NCI-H2196 treated with DMSO at 0.1 percent for 48 hours (cell line): Measurements from ENCODE around the gene RCOR2.

Experiments used
- DNase-seq: peaks from one replicate; lab custom pipeline; 2025; ENCODE audit not compliant: unreplicated experiment; lab: John Stamatoyannopoulos, UW

RCOR2 gene

GRCh38 chr11:63907808-63908530 is 9.0 kb downstream of the RCOR2 start:
- no peak for DNase-seq

- no peak for DNase-seq
Measured at GRCh38 chr11:63907063-63907462, 9.9 kb downstream of the RCOR2 start.

- DNase-seq: no peak
Measured at GRCh38 chr11:63906585-63906984, 10.4 kb downstream of the RCOR2 start.

GRCh38 chr11:63906087-63906486 is 10.9 kb downstream of the RCOR2 start:
- no peak for DNase-seq

- DNase-seq: no peak
Measured at GRCh38 chr11:63905179-63905578, 11.8 kb downstream of the RCOR2 start.

- DNase-seq: no peak
Measured at GRCh38 chr11:63904743-63905142, 12.2 kb downstream of the RCOR2 start.

GRCh38 chr11:63903884-63904283 is 13.1 kb downstream of the RCOR2 start:
- no peak for DNase-seq

GRCh38 chr11:63901660-63902059 is 15.3 kb downstream of the RCOR2 start:
- DNase-seq: no peak

GRCh38 chr11:63897459-63898146 is 19.4 kb downstream of the RCOR2 start:
- no peak for DNase-seq

- peak; percentile 46 for DNase-seq
Measured at GRCh38 chr11:63896071-63896470, 20.9 kb downstream of the RCOR2 start.

GRCh38 chr11:63893355-63893754 is 23.6 kb downstream of the RCOR2 start:
- DNase-seq: no peak

- no peak for DNase-seq
Measured at GRCh38 chr11:63892228-63892627, 24.7 kb downstream of the RCOR2 start.

GRCh38 chr11:63890368-63890767 is 26.6 kb downstream of the RCOR2 start:
- no peak for DNase-seq

- DNase-seq: no peak
Measured at GRCh38 chr11:63889344-63889743, 27.6 kb downstream of the RCOR2 start.

GRCh38 chr11:63888170-63889086 is 28.5 kb downstream of the RCOR2 start:
- DNase-seq: peak; percentile 85

GRCh38 chr11:63887386-63887999 is 29.5 kb downstream of the RCOR2 start:
- no peak for DNase-seq

GRCh38 chr11:63884196-63884932 is 32.6 kb downstream of the RCOR2 start:
- no peak for DNase-seq

GRCh38 chr11:63883791-63884190 is 33.2 kb downstream of the RCOR2 start:
- no peak for DNase-seq

- DNase-seq: no peak
Measured at GRCh38 chr11:63882555-63883242, 34.3 kb downstream of the RCOR2 start.

GRCh38 chr11:63880403-63880790 is 36.6 kb downstream of the RCOR2 start:
- DNase-seq: no peak
